GM12873 (cell line): ENCODE results near the gene ZNF629.

Experiments used
- TF ChIP-seq, protein P1 (sequence below): IDR thresholded peaks from 2 replicates; pipeline ENCODE4 v1.5.1; 2012; ENCODE audit warnings: low read depth, mild to moderate bottlenecking, moderate library complexity, low read length, control low read depth; ENCODE audit not compliant: insufficient read depth; ENCODE audit errors: missing control alignments

ZNF629 gene

DNA sequence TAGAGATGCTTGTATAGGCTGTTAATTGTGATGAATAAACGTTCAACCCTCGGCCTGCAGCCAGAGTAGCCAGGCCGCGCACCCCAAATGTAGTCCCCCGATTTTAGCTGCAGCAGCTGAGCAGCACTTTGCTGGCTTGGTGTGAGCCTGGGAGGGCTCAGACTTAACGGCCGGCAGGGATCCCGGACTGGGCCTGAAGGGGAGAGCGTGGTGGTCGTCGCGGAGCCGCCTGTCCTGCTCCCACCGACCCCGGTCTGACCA lies 11.9 kb downstream of the ZNF629 start:
- TF ChIP-seq, protein P1, sequence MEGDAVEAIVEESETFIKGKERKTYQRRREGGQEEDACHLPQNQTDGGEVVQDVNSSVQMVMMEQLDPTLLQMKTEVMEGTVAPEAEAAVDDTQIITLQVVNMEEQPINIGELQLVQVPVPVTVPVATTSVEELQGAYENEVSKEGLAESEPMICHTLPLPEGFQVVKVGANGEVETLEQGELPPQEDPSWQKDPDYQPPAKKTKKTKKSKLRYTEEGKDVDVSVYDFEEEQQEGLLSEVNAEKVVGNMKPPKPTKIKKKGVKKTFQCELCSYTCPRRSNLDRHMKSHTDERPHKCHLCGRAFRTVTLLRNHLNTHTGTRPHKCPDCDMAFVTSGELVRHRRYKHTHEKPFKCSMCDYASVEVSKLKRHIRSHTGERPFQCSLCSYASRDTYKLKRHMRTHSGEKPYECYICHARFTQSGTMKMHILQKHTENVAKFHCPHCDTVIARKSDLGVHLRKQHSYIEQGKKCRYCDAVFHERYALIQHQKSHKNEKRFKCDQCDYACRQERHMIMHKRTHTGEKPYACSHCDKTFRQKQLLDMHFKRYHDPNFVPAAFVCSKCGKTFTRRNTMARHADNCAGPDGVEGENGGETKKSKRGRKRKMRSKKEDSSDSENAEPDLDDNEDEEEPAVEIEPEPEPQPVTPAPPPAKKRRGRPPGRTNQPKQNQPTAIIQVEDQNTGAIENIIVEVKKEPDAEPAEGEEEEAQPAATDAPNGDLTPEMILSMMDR: no peak

DNA sequence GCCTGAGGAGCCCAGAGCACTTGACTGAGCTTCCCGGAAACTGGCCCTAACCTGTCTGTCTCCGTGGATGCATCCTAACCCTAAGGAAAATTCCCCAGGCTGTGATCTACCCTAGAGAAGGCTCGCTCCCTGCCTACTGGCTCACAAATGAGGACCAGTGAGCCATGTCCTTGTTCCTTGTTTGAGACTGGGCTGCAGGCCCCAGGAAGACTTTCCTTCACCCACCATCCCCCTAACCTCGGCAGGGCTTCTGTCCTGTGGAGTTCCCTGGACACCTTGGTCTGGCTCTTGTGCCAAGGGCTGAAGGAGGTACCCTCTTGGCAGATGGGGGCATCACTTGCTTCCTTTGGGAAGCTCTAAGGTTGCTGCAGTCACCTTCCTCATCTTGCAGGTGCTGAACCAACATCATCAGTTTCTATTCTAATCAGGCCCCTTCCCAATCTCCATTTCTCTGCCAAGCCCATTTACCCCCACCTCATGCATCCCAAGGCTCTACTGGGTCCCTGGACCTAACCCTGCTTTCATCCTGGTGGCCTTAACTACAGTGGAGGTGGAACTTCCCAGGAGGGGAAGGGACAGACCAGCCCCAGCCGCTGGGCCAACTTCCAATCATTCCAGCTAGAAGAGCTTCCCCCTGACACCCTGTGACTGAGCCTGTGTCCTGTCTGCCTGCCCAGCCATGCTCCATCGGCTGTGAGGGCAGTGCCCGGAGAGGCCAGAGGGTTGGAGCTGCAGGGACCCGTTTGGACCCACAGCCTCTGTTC lies 12.5 kb downstream of the ZNF629 start:
- TF ChIP-seq, protein P1: no peak

DNA sequence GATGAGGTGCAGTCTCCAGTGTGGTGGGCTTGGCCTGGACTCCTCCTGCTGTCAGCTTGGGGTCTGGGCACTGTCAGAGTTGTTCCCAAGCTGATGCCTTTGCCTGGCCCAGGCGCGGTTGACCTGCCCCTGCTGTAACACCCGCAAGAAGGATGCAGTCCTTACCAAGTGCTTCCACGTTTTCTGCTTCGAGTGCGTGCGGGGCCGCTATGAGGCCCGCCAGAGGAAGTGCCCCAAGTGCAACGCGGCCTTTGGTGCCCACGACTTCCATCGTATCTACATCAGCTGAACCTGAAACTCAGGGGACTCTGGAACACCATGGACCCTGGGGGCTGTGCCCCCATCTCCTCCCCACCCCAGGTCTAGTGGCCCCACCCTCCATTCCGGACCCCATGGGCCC lies 13.2 kb downstream of the ZNF629 start:
- TF ChIP-seq, protein P1: no peak

DNA sequence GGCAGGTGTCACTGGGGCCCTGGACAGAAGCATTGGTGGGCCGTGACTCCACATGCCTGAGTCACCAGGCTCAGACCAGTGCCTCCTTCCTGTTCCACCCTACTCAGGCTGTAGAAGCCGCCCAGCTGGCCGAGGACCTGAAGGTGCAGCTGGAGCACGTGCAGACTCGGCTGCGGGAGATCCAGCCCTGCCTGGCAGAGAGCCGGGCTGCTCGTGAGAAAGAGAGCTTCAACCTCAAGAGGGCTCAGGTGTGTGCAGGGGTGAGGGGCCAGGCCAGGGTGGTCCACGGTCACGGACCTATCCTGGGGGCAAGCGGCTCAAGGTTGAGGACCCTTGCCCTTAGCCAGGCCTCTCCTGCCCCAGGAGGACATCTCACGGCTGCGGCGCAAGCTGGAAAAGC lies 15.3 kb downstream of the ZNF629 start:
- TF ChIP-seq, protein P1: no peak

DNA sequence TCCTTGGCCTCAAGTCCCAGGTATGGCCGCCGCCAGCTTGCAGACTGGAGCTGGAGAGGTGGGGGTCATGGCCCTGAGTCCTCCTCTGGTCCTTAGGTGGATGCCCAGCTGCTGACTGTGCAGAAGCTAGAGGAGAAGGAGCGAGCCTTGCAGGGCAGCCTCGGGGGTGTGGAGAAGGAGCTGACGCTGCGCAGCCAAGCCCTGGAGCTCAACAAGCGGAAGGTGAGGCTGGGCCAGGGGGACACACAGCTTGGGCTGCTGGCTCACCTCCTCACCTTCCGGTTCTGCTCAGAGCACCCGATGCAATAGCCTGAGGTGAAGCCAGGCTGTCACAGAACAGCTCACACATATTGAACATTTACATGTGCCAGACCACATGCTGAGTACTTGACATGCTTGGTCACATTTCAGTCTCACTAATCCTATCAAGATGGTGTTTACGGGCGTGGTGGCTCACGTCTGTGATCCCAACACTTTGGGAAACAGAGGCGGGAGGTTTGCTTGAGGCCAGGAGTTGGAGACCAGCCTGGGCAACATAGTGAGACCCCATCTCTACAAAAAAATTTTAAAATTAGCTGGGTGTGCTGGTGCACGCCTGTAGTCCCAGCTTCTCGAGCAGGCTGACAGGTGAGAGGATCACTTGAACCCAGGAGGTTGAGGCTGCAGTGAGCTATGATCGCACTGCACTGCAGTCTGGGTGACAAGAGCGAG lies 17.5 kb downstream of the ZNF629 start:
- TF ChIP-seq, protein P1: no peak

DNA sequence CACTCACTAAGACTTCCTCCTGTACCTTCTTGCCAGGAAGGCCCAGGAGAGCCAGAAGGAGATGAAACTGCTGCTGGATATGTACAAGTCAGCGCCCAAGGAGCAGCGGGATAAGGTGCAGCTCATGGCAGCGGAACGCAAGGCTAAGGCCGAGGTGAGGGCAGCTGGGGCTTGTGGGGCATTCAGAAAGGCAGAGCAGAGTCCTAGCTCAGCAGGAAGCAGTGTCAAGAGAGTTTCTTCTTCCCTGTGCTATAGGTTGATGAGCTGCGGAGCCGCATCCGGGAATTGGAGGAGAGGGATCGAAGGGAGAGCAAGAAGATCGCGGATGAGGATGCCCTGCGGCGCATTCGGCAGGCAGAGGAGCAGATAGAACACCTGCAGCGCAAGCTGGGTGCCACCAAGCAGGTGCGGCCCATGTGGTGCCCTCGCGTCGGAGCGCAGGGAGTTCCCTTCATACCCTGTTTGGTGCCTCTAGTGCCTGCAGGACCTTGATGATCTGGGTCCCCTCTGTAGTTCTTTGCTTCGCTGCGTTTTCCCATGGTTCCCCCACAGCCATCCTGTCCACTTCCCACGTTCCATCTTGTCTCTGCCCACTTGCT lies 18.3 kb downstream of the ZNF629 start:
- TF ChIP-seq, protein P1: no peak

DNA sequence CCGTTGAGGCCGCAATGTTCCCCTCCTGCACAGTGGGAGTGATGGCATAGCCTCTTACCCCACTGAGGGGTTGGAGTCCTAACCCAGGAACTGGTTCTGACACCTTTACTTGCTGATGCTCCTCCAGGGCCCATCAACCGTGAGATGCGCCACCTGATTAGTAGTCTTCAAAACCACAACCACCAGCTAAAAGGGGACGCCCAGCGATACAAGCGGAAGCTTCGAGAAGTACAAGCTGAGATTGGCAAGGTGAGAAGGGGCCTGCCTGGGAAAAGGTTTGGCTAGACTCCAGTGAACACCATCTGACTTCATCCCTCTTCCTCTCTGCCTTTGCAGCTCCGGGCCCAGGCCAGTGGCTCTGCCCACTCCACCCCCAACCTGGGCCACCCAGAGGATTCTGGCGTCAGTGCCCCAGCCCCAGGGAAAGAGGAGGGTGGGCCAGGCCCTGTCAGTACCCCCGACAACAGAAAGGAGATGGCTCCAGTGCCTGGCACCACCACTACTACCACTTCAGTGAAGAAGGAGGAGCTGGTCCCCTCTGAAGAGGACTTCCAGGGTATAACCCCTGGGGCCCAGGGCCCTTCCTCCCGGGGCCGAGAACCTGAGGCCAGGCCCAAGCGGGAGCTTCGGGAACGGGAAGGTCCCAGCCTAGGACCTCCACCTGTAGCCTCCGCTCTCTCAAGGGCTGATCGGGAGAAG lies 19.1 kb downstream of the ZNF629 start:
- TF ChIP-seq, protein P1: no peak
